K562 (cell line): Measurements from ENCODE around the gene BTG2. TPM values are rescaled to one million over a fixed set of nuclear protein-coding genes. Genes with fewer than 3 reads are reported as not detected.
A peak's percentile ranks its signal among the peaks of the same experiment; 100 is the strongest.

Source experiments
- CBX5 ChIP-seq: IDR thresholded peaks from 2 replicates; pipeline ENCODE4 v1.6.1; 2014; ENCODE audit warnings: low read depth, borderline replicate concordance
- ILK ChIP-seq: fragments of 450-650 bp; IDR thresholded peaks from 2 replicates; pipeline ENCODE4 v1.6.1; 2016; ENCODE audit warnings: missing genetic modification characterization, low read depth, mild to moderate bottlenecking, missing compliant biosample characterization, moderate library complexity, borderline replicate concordance
- MEF2D ChIP-seq: conservative IDR thresholded peaks from 2 replicates; pipeline ENCODE4 v1.6.1; 2016; ENCODE audit warnings: low read depth, missing genetic modification characterization, missing compliant biosample characterization
- NBN ChIP-seq: fragments of 450-650 bp; IDR thresholded peaks from 2 replicates; pipeline ENCODE4 v1.6.1; 2016; ENCODE audit warnings: low read depth, mild to moderate bottlenecking
- NFIX ChIP-seq: fragments of 250-450 bp; sonication (Bioruptor Pico); IDR thresholded peaks from 2 replicates; pipeline ENCODE4 v1.4.0; 2020; ENCODE audit warnings: low read depth, mild to moderate bottlenecking, moderate library complexity
- RBBP5 ChIP-seq: fragments of 200-600 bp; sonication (generic); IDR thresholded peaks from 2 replicates; pipeline ENCODE4 v1.6.1; 2012; ENCODE audit warnings: borderline replicate concordance, mild to moderate bottlenecking, low read length, control low read depth, inconsistent platforms; ENCODE audit not compliant: insufficient read depth, poor library complexity, severe bottlenecking
- RFX7 ChIP-seq: fragments of 250-450 bp; sonication (Bioruptor Pico); IDR thresholded peaks from 2 replicates; pipeline ENCODE4 v1.5.1; 2021; ENCODE audit warnings: mild to moderate bottlenecking
- SRSF3 ChIP-seq: fragments of 200-400 bp; formaldehyde crosslinking; IDR thresholded peaks from 2 replicates; pipeline ENCODE4 v1.6.1; 2016; ENCODE audit warnings: mild to moderate bottlenecking, low read length, moderate library complexity; ENCODE audit not compliant: insufficient read depth
- TCFL5 ChIP-seq: fragments of 250-450 bp; sonication (Bioruptor Pico); conservative IDR thresholded peaks from 2 replicates; pipeline ENCODE4 v1.6.1; 2021; ENCODE audit warnings: mild to moderate bottlenecking, moderate library complexity, matching md5 sums
- TEAD2 ChIP-seq: fragments of 450-650 bp; IDR thresholded peaks from 2 replicates; pipeline ENCODE4 v1.6.1; 2016; ENCODE audit warnings: missing genetic modification characterization, control low read depth, missing compliant biosample characterization
- ZFP30 ChIP-seq: fragments of 250-450 bp; sonication (Bioruptor Pico); IDR thresholded peaks from 2 replicates; pipeline ENCODE4 v1.8.0; 2022; ENCODE audit warnings: moderate library complexity, mild to moderate bottlenecking, inconsistent platforms, borderline replicate concordance
- ZNF174 ChIP-seq: fragments of 250-450 bp; sonication (Bioruptor Pico); IDR thresholded peaks from 2 replicates; pipeline ENCODE4 v1.4.0; 2020; ENCODE audit warnings: mild to moderate bottlenecking
- polyA plus RNA-seq, 8 experiments: library from polyadenylated mRNA; depleted of rRNA in 4 of 8; stranded (reverse) in 5 of 8; unstranded in 3 of 8; fragments of >200 nt; fragmentation: Nextera tagmentation in 2 of 8; fragmentation: Illumina TruSeq in 1 of 8; extraction: Ambion mirVana in 2 of 8; extraction: Trizol in 1 of 8; gene quantifications; 2 replicates each; pipeline versions ENCODE4 v1.2.1 to v1.2.3, GENCODE V29; 2011 to 2014; ENCODE audit warnings: inconsistent platforms in 1 of 8, missing spikeins in 1 of 8
- total RNA-seq, 7 experiments: library from RNA; depleted of rRNA in 6 of 7; stranded (reverse); fragments of >200 nt in 6 of 7; fragmentation: Illumina TruSeq in 2 of 7; extraction: Trizol in 2 of 7; gene quantifications; 2 replicates each; pipeline versions ENCODE4 v1.2.1 to v1.2.3, GENCODE V29; 2011 to 2021; ENCODE audit warnings: low replicate concordance in 1 of 7
- TF ChIP-seq, protein P1 (sequence below), 2 experiments: fragments of 450-650 bp; IDR thresholded peaks; 2 replicates each; pipeline ENCODE4 v1.6.1; 2016; ENCODE audit warnings: mild to moderate bottlenecking in 2 of 2, borderline replicate concordance in 1 of 2, low read depth in 1 of 2, moderate library complexity in 1 of 2
- TF ChIP-seq, protein P2 (sequence below): fragments of 450-650 bp; conservative IDR thresholded peaks from 2 replicates; pipeline ENCODE4 v1.6.1; 2016; ENCODE audit warnings: missing genetic modification characterization, low read depth, mild to moderate bottlenecking, missing compliant biosample characterization, moderate library complexity
- TF ChIP-seq, protein P3 (sequence below): fragments of 450-650 bp; IDR thresholded peaks from 2 replicates; pipeline ENCODE4 v1.6.1; 2016; ENCODE audit warnings: borderline replicate concordance

Gene BTG2
- total and polyA plus RNA-seq, 9 of the 15 experiments (the other 6 are each of a cell fraction or from before 2014, with no cell fraction given) = 2.3 to 41.9 (median 8.7) TPM

DNA sequence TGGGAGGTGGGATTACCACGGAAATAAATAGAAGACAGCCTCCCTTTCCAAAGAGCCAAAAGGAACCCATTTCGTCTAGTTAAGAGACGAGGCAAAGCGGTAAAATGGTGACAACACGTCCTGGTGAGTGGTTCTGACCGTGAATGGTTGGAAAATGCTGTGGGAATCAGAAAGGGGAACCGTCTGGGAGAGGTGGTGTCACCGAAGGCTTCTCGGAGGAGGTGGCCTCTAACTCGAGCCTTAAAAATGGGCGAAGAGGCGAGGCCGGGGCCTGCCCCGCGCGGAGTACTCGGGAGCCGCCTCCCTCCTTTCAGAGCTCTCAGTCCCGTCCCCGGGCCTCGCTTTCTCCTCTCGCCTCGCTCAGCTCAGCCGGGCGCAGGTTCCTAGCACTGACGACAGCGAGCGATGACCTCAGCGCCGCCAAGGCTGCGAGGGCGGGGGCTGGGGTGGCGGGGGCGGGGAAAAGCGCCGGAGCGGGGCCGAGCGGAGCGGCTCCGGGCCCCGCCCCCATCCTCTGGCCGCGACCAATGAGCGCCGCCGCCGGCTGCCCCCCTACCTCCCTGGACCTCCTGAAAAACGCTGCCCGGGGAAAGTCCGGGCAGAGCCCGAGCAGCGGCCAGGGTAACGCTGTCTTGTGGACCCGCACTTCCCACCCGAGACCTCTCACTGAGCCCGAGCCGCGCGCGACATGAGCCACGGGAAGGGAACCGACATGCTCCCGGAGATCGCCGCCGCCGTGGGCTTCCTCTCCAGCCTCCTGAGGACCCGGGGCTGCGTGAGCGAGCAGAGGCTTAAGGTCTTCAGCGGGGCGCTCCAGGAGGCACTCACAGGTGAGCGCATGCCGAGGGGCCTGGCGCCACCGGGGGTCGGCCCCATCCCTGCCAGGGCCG, at the start of gene BTG2 (continued):
- TF ChIP-seq, protein P1, sequence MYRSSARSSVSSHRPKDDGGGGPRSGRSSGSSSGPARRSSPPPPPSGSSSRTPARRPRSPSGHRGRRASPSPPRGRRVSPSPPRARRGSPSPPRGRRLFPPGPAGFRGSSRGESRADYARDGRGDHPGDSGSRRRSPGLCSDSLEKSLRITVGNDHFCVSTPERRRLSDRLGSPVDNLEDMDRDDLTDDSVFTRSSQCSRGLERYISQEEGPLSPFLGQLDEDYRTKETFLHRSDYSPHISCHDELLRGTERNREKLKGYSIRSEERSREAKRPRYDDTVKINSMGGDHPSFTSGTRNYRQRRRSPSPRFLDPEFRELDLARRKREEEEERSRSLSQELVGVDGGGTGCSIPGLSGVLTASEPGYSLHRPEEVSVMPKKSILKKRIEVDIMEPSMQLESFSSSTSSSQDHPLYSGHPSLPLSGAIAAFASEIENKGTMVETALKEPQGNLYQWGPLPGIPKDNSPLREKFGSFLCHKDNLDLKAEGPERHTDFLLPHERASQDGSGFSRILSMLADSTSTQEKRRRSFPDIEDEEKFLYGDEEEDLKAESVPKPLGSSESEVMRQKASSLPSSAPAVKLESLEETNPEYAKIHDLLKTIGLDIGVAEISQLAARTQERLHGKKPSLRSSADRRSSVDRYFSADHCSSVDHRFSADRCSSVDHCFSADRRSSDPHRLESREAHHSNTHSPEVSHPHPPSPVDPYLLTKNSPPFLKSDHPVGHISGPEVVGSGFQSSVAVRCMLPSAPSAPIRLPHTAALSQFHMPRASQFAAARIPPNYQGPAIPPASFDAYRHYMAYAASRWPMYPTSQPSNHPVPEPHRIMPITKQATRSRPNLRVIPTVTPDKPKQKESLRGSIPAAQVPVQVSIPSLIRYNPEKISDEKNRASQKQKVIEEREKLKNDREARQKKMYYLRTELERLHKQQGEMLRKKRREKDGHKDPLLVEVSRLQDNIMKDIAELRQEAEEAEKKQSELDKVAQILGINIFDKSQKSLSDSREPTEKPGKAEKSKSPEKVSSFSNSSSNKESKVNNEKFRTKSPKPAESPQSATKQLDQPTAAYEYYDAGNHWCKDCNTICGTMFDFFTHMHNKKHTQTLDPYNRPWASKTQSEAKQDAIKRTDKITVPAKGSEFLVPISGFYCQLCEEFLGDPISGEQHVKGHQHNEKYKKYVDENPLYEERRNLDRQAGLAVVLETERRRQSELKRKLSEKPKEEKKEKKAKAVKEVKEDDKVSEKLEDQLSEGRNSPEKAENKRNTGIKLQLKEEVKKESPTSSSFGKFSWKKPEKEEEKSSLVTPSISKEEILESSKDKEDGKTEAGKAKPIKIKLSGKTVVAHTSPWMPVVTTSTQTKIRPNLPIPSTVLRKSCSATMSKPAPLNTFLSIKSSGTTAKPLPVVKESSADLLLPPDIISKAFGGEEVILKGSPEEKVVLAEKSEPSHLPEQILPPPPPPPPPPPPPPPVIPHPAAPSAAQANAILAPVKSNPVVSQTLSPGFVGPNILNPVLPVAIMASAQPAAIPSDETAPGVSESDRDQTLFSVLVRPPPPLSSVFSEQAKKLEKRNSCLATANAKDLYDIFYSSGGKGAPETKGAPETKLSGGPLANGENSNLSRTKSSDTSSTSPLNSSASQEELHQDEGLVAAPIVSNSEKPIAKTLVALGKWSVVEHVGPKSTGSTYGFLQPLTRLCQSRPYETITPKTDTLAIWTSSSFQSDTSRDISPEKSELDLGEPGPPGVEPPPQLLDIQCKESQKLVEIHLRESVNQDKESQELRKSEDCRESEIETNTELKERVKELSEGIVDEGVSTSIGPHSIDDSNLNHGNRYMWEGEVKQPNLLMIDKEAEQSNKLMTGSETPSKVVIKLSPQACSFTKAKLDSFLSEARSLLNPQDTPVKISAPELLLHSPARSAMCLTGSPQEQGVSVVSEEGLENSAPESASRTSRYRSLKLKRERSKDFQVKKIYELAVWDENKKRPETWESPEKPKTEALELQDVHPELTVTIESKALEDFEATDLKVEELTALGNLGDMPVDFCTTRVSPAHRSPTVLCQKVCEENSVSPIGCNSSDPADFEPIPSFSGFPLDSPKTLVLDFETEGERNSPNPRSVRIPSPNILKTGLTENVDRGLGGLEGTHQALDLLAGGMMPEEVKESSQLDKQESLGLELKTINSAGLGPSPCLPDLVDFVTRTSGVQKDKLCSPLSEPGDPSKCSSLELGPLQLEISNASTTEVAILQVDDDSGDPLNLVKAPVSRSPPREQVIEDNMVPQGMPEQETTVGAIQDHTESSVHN (IDR thresholded peaks at IDR 0.05; ENCODE audit: borderline replicate concordance in 1 of 2, low read depth in 1 of 2) = no peak
- TF ChIP-seq ILK (tag) = no peak
- TF ChIP-seq, protein P2, sequence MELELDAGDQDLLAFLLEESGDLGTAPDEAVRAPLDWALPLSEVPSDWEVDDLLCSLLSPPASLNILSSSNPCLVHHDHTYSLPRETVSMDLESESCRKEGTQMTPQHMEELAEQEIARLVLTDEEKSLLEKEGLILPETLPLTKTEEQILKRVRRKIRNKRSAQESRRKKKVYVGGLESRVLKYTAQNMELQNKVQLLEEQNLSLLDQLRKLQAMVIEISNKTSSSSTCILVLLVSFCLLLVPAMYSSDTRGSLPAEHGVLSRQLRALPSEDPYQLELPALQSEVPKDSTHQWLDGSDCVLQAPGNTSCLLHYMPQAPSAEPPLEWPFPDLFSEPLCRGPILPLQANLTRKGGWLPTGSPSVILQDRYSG (tag) = 0 out of 2 replicates have a peak, but pooled peaks have one; percentile 28
- no peak for TF ChIP-seq NFIX (CRISPR knock-in tag)
- TF ChIP-seq RBBP5 = no peak
- no peak for TF ChIP-seq CBX5
- TF ChIP-seq ZNF174 (CRISPR knock-in tag) = no peak
- no peak for TF ChIP-seq ZFP30 (CRISPR knock-in tag)
- no peak for TF ChIP-seq TEAD2 (tag)
- TF ChIP-seq RFX7 (CRISPR knock-in tag) = no peak
- TF ChIP-seq NBN = peak; percentile 58; the same call in 1 of the 2 replicates
- no peak for TF ChIP-seq TCFL5 (CRISPR knock-in tag)
- 0 out of 2 replicates have a peak, but pooled peaks have one; percentile 34 for TF ChIP-seq MEF2D
- TF ChIP-seq, protein P3, sequence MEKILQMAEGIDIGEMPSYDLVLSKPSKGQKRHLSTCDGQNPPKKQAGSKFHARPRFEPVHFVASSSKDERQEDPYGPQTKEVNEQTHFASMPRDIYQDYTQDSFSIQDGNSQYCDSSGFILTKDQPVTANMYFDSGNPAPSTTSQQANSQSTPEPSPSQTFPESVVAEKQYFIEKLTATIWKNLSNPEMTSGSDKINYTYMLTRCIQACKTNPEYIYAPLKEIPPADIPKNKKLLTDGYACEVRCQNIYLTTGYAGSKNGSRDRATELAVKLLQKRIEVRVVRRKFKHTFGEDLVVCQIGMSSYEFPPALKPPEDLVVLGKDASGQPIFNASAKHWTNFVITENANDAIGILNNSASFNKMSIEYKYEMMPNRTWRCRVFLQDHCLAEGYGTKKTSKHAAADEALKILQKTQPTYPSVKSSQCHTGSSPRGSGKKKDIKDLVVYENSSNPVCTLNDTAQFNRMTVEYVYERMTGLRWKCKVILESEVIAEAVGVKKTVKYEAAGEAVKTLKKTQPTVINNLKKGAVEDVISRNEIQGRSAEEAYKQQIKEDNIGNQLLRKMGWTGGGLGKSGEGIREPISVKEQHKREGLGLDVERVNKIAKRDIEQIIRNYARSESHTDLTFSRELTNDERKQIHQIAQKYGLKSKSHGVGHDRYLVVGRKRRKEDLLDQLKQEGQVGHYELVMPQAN = no peak
- TF ChIP-seq SRSF3 = no peak
